Testis (tissue), 2 donors: ENCODE results near the gene ANKRD13A.

Experiments
- CTCF ChIP-seq, 3 experiments: fragments of 450-650 bp in 2 of 3; fragments of 200-600 bp in 1 of 3; sonication (generic) in 1 of 3; IDR thresholded peaks; one replicate each; pipeline ENCODE4 v1.5.1; 2016 to 2019; ENCODE audit warnings: antibody characterized with exemption in 3 of 3, mild to moderate bottlenecking in 2 of 3, moderate library complexity in 1 of 3
- POLR2A ChIP-seq: fragments of 450-650 bp; IDR thresholded peaks from one replicate; pipeline ENCODE4 v1.6.1; 2017; ENCODE audit warnings: antibody characterized with exemption, mild to moderate bottlenecking, moderate library complexity

DNA sequence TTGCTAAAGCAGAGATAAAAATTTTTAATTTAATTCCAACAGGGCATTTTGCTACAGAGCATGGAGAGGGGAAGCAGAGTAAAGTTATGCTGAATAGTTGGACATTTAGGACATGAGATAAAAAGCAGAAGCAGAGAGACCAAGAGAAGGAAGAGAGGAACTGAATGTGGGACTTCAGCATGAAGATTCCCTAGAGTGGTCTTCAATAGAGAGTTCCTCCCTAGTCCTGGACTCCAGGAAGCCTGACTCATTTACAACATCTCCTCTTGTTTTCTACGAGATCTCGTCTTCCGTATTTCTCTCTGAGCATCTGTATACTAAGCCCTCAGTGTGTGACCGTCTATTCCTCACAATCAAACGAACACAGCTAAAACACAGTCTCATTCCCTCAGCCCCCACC lies 89.7 kb downstream of the ANKRD13A start:
- TF ChIP-seq CTCF (IDR thresholded peaks at IDR 0.05) (no peak), POLR2A (no peak)
